ENCODE data around the gene LCN9. TPM values are rescaled to one million over a fixed set of nuclear protein-coding genes. Genes with fewer than 3 reads are reported as not detected.

LCN9 gene
- total RNA-seq, 1 donor from 2014 or later, result not detected

DNA sequence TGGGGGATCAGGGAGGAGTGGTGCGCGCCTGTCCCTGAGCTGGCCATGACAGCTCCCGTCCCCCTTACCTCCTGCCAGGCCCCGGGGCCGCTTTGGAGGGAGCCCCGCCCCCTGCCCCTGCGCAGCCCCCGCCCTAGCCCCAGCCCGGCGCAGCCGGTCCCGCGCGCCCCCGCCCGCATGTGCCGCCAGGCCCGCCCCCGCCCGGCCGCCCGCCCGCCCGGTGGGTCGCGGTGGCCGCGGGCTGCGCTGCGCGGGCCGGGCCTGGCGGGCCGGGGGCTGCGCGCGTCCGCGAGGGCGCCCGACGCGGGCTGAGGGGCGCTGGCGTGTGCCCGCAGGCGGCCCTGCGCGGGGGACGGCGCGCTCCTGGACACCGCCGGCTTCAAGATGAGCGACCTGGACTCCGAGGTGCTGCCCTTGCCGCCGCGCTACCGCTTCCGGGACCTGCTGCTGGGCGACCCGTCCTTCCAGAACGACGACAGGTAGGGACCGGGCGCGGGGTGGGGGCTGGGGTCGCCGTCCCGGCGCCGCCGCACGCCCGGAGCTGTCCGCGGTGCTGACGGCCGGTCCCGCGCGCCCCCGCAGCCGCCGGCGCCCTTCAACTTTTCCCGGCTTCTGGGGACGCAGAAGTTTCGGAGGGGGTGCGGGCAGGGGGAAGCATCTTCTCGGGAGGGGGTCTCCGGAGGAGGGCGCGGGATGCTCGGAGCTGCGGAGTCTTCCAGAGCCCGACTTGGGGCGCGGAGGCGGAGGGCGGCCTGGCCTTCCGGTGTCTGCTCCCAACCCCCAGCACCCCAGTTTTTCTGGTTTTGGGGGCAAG lies 51.3 kb downstream of the LCN9 start:
- no peak for DNase-seq
- intact Hi-C loops (cut with DNase I), result no loop called here
- H3K4me3 ChIP-seq, result no peak overlapping the region
- H3K27me3 ChIP-seq, result peaks cover 49% of the 10 kb centered on the region
- H3K36me3 ChIP-seq, result no peaks in the 10 kb centered on the region
- no peaks in the 10 kb centered on the region for H3K4me1 ChIP-seq
- TF ChIP-seq, protein P1, sequence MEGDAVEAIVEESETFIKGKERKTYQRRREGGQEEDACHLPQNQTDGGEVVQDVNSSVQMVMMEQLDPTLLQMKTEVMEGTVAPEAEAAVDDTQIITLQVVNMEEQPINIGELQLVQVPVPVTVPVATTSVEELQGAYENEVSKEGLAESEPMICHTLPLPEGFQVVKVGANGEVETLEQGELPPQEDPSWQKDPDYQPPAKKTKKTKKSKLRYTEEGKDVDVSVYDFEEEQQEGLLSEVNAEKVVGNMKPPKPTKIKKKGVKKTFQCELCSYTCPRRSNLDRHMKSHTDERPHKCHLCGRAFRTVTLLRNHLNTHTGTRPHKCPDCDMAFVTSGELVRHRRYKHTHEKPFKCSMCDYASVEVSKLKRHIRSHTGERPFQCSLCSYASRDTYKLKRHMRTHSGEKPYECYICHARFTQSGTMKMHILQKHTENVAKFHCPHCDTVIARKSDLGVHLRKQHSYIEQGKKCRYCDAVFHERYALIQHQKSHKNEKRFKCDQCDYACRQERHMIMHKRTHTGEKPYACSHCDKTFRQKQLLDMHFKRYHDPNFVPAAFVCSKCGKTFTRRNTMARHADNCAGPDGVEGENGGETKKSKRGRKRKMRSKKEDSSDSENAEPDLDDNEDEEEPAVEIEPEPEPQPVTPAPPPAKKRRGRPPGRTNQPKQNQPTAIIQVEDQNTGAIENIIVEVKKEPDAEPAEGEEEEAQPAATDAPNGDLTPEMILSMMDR (IDR thresholded peaks at IDR 0.05), result no peak
- no peaks in the 10 kb centered on the region for H3K9me3 ChIP-seq
- ATAC-seq, result no peak
- H3K27ac ChIP-seq, result no peak overlapping the region

DNA sequence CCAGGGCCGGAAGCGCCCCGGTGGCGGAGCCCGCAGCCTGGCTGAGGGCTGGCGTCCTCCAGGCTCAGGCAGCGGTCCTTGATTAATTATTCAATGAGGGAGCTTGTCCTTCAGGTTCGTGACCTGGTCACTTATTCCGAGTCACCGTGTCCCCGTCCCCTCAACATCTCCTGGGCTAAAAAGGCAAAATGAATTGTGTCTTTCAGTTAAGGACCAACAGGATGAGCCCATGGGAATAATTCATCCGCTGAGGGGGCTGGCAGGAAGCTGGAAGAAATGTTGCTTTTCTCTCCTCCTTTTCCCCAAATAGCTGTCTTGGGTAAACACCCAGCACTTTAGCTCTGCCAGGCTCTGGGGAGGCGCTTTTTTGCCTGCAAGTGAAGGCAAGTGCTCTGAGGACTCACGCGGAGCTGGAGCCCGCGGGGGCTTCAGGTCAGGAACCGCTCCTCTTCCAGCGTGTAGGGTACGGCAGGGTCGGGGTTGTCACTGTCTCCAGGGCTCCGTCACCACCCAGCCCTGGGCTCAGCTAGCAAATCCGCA lies 52.0 kb downstream of the LCN9 start:
- intact Hi-C loops (cut with DNase I), result no loop called here
- peaks cover 49% of the 10 kb centered on the region for H3K27me3 ChIP-seq

DNA sequence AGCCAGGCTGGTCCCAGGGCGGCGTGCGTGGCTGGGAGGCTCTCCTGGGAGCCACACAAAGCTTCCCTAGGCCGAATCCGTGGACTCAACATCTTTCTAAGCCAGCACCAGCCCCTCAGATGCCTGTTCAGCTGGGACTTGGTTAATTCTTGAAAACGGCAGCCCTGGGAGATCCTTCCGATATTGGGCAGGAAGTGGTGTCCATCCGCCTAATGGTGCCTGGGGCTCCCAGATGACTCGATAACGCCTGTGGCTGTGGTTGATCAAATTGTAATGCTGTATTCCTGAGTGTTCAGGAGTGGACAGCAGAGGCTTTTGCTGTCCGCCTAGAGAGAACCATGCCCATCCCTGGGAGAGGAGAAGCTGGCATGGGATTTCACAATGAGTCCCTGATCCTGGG lies 52.9 kb downstream of the LCN9 start:
- Histone ChIP-seq H3K27ac (no peak overlapping the region), H3K27me3 (peaks cover 49% of the 10 kb centered on the region), H3K4me3 (no peak overlapping the region), H3K9me3 (no peaks in the 10 kb centered on the region), H3K36me3 (no peaks in the 10 kb centered on the region), H3K4me1 (no peaks in the 10 kb centered on the region)
- ATAC-seq (no peak), DNase-seq (no peak)
- TF ChIP-seq, protein P1 (IDR thresholded peaks at IDR 0.05), result no peak
- intact Hi-C loops (cut with DNase I), result no loop called here

More for the DNA sequence above, 52.0 kb downstream of the LCN9 start:
- Histone ChIP-seq H3K9me3 (no peaks in the 10 kb centered on the region), H3K4me1 (no peaks in the 10 kb centered on the region), H3K36me3 (no peaks in the 10 kb centered on the region), H3K4me3 (no peak overlapping the region), H3K27ac (no peak overlapping the region)
- no peak for ATAC-seq
- no peak for DNase-seq
- TF ChIP-seq, protein P1 (IDR thresholded peaks at IDR 0.05), result no peak

Other genes starting within 250 kb of the LCN9 start
- gene PPP1R26, start 183.5 kb upstream of the LCN9 start, total RNA-seq, result 27.5 TPM
- gene MRPS2, start 162.6 kb upstream of the LCN9 start, total RNA-seq, result 23.0 TPM
- gene LCN1, start 141.9 kb upstream of the LCN9 start, total RNA-seq, result not detected
- gene OBP2A, start 117.2 kb upstream of the LCN9 start, total RNA-seq, result not detected
- not detected for gene PAEP, start 101.6 kb upstream of the LCN9 start, total RNA-seq
- not detected for gene GLT6D1, start 23.8 kb upstream of the LCN9 start, total RNA-seq
- not detected for gene SOHLH1, start 36.2 kb downstream of the LCN9 start, total RNA-seq
- gene KCNT1, start 38.9 kb downstream of the LCN9 start, total RNA-seq, result 0.29 TPM
- gene CAMSAP1, start 244.2 kb downstream of the LCN9 start, total RNA-seq, result 26.5 TPM

Measured in upper lobe of right lung (tissue), 1 donor.